GM12891 (cell line): ENCODE data around the gene FBXO33.

Source experiments
- PAX5 ChIP-seq: IDR thresholded peaks from 2 replicates; pipeline ENCODE4 v1.6.1; 2011; ENCODE audit warnings: low read length, moderate library complexity, mild to moderate bottlenecking; ENCODE audit not compliant: insufficient read depth, severe bottlenecking
- POLR2A ChIP-seq: IDR thresholded peaks from 2 replicates; pipeline ENCODE4 v1.6.1; 2011; ENCODE audit warnings: low read depth, low read length, control low read depth
- POLR2AphosphoS5 ChIP-seq: IDR thresholded peaks from 2 replicates; pipeline ENCODE4 v1.6.1; 2011; ENCODE audit warnings: low read depth, low read length, control low read depth
- SPI1 ChIP-seq: IDR thresholded peaks from 2 replicates; pipeline ENCODE4 v1.6.1; 2011; ENCODE audit warnings: low read depth, low read length, control low read depth
- TAF1 ChIP-seq: IDR thresholded peaks from 2 replicates; pipeline ENCODE4 v1.6.1; 2011; ENCODE audit warnings: low read depth, low read length, control low read depth

DNA sequence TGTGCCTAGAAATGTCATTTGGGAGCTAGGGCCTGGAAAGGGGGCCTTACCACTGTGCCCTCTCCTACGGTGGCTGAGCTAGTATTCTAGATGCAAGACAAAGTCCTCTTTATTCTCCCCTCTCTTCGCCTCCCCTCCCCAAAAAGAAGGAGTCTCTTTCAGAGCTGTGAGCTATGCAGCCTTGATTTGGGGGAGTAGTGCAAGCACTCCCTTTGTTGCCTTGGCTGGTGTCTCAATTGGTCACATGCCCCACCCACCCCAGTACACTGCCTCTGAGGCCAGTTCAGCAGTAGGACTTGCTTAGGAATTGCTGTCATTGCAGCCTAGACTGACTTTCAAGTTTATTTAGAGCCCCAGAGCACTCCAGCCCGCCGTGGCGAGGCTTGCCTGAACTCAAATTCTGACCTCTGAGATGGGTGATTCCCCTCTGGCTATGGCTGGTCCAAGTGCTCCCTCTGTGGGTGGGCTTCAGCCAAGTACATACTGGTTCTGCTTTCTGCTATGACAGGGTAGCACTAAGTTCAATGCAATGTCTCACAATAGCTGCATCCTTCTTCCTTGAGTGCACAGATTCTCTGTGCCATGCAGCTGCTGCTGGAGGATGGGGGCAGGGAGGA is 37.0 kb upstream of the FBXO33 start:
- TF ChIP-seq POLR2A (no peak), POLR2AphosphoS5 (no peak), TAF1 (no peak), SPI1 (no peak), PAX5 (no peak)
